Testis (tissue), 2 donors: Measurements from ENCODE around the gene FBXW8.

Experiments used
- CTCF ChIP-seq, 3 experiments: fragments of 450-650 bp in 2 of 3; fragments of 200-600 bp in 1 of 3; sonication (generic) in 1 of 3; IDR thresholded peaks; one replicate each; pipeline ENCODE4 v1.5.1; 2016 to 2019; ENCODE audit warnings: antibody characterized with exemption in 3 of 3, mild to moderate bottlenecking in 2 of 3, moderate library complexity in 1 of 3
- POLR2A ChIP-seq: fragments of 450-650 bp; IDR thresholded peaks from one replicate; pipeline ENCODE4 v1.6.1; 2017; ENCODE audit warnings: antibody characterized with exemption, mild to moderate bottlenecking, moderate library complexity

DNA sequence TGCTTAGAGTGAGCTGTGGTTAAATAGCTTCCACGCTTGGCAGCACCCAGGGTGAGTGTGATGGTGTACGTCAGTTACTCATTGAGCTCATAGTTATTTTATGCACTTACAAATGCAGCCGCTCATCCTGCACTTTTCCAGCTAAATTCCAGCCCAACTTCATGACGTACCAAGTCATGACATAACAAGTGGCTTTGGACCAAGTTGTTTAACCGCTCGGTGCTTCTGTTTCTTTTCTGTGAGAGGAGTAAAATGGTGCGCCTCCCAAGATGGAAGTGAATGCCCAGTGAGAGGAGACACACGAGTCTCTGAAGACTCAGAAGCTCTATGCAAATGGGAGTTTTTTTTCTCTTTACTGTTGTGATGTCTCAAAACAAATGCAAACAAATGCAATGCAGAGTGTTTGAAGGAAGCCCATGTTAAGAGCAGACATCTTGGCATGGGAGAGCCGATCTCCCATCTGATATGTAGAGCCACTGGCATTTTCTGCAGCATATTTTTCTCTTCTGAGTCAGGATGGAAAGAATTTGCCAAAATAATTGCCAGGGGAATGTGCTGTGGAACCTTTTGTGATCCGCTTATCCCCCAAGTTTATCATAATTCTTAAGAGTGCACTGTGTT lies 72.2 kb downstream of the FBXW8 start:
- TF ChIP-seq POLR2A (no peak), CTCF (IDR thresholded peaks at IDR 0.05) (no peak)
